GM19438 (cell line): Measurements from ENCODE around the gene MYO7B.

ENCODE experiments used
- ATAC-seq: cut with Tn5 transposase; IDR thresholded peaks from one replicate; pipeline ENCODE4 v1.9.1; 2021; ENCODE audit warnings: low read depth; ENCODE audit not compliant: unreplicated experiment

The MYO7B gene

DNA sequence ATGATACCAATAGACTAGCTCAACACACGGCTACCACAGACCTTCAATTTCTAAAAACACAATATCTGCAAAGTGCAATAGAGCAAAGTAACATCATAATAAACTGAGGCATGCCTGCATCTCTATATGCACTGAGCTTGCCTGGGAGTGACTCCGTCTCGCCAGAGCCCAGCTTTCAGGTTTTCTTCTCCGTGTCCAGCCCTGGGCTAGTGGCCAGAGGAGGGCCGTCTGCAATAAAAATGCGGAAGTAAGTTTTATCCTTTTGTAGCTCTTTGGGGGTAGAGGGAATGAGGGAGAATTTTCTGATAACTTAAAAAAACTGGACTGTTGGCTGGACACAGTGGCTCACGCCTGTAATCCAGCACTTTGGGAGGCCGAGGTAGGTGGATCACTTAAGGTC lies 69.5 kb downstream of the MYO7B start:
- ATAC-seq = no peak

DNA sequence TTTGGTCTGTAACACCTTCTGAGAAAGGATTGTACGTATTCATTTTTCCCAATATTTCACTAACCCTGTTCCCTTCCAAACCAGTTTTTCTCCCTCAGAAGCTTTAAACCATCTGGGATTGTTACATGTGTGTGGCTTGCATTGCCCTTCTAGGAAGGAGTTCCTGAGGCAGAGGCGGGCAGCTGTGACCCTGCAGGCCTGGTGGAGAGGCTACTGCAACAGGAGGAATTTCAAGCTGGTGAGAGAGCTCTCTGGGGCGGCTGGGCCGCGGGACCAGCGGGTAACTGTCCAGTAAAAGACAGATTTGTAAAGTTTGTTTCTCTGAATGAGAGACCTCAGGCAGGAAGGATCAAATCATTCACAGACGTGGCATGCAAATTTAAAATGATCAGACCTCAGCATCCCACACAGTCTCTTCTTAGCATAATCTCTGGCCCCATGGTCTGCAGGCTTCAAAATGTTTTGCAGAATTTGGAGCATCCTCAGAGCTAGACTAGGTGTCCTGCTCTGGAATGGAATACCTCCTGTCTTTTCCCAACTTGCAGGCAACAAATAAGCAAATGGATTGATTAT lies 70.3 kb downstream of the MYO7B start:
- no peak for ATAC-seq

DNA sequence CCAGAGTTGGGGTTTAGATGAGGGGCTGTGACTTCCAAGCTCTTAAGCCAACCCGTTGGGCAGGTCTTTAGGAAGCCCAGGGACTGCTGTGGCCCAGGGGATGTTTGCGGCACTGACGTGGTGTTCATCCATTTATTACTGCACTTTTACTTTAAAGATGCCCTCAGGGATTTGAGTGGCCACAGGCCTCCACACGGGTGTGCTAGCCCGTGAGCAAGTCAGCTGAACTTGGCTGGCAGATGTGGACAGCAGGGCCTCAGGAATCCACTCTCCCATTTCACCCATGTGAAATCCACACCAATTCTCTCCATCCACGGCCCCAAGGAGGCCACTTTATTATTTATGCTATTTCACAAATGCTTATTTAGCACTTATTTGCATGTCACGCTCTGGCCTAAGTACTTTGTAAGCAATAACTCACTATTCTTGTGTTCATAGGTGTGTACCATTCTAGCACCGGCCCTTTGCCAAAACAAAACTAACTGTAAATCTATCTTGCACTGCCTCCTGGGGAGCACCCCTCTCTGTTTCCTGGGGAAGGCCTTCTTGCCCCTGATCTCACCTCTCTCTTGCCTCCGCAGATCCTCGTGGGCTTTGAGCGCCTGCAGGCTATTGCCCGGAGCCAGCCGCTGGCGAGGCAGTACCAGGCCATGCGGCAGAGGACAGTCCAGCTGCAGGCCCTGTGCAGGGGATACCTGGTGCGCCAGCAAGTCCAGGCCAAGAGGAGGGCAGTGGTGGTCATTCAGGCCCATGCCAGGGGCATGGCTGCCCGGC lies 71.3 kb downstream of the MYO7B start:
- no peak for ATAC-seq

DNA sequence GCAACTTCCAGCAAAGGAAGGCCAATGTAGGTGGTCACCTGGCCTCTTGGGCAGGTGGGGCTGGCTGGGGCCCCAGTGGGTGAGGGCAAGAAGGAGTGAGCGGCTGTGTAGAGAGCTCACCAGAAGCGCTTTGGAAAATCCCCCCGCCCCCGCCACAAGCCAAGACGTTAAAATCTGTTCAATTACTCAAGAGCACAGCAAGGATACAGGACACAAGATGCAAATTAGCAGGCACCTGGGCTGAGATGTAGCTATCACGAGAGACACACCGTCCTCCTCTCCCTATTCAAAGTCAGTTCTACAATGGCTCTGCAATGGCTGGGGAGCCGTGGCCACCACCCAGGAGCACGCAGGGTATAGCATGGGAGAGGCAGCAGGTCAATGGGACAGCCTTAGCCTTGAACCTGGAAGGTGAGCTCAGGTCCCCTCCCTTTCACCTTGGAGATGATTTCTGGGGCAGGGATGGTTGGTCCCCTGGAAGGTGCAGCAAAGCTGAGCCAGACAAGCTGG lies 72.0 kb downstream of the MYO7B start:
- ATAC-seq = no peak

DNA sequence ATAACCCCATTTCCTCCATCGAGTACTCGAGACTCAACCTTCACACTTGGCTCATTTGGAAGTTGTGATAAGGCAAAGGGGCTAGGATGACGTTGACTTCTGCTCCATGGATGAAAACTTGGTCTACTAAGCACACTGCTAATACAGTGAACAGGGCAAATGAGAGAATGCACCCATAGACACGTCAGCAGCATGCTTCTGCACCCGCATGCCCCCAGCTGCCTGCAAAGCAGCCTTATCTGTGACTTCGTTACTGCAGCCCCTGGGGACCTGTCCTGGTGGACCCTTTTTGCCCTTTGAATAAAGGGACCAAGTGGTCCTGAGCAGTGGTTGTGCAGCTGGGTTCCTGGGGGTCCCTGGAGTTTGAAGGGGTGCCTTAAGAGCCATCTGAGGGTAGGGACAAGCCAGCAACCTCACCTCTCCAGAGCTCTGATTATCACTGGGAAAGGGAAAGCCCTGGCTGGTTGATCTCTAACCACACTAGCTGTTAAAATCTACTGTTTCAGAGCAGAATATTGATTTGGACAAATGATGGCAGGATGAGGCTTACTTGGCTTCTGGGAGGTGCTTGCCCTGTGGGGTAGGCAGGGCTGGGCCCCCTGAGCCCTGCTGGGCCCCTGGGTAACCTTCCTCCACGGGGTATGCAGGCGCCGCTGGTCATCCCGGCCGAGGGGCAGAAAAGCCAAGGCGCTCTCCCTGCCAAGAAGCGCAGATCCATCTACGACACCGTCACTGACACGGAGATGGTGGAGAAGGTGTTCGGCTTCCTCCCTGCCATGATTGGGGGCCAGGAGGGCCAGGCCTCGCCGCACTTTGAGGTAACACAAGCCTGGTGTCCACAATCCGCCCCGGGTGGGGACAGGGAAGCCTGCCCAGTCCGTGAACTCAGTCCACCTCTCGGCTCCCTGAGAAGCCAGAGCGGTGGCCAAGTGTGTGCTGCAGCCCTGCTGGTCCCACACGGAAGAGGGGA lies 72.9 kb downstream of the MYO7B start:
- ATAC-seq = no peak

DNA sequence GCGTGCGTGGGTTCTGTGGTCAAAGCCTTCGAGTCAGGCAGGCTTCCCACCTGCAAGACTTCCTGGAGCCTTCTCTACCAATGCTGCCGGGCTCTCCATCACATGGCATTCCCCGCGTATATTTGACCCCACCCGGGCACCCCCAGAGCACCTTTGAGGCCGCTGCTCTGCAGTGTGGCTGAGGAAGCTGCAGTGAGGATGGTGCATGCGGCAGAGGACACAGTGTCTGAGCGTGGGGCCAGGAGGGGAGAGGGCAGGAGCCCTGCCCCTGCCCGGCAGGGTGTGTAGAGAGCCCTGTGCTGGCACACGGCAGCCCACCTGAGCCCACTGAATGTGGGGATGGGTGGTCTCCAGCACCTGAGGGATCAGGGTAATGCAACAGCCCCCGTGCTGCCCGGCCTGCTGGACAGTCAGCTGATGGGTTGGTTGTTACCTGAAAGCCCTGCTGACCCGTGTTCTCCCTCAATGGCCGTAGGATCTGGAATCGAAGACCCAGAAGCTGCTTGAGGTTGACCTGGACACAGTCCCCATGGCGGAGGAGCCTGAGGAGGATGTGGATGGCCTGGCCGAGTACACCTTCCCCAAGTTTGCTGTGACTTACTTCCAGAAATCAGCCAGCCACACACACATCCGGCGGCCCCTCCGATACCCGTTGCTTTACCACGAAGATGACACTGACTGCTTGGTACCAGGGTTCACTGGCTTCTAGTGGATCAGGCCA lies 73.7 kb downstream of the MYO7B start:
- no peak for ATAC-seq

DNA sequence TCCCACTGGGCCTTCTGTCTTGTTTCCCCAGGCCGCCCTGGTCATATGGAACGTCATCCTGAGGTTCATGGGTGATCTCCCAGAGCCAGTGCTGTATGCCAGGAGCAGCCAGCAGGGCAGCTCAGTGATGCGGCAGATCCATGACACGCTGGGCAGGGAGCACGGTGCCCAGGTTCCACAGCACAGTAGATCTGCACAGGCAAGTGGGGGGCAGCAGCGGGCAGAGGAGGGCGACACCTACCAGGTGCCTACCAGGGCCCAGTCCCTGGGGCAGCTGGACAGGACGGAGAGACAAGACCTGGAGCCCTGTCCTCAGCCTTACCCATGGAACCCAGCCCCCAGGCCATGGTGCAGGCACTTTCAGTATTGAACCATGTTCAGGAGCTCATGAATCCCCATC lies 74.3 kb downstream of the MYO7B start:
- no peak for ATAC-seq

DNA sequence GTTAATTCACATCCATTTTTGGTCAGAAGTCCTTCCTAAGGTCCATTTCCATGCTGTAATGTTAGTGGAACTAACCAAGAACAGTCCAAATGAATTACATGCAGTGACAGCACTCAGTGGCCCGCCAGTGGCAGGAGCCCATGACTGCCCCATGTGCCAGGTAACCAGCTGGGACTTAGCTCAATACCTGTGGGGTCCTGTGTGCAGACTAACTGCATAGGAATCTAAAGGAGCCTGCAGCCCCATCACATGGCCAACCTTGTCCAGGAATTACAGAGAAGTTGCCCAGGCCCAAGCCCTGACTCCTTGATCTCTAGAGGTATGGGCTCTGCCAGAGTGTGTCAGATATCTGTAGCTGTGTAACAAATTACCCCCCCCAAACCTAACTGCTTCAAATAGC lies 75.1 kb downstream of the MYO7B start:
- ATAC-seq = no peak

DNA sequence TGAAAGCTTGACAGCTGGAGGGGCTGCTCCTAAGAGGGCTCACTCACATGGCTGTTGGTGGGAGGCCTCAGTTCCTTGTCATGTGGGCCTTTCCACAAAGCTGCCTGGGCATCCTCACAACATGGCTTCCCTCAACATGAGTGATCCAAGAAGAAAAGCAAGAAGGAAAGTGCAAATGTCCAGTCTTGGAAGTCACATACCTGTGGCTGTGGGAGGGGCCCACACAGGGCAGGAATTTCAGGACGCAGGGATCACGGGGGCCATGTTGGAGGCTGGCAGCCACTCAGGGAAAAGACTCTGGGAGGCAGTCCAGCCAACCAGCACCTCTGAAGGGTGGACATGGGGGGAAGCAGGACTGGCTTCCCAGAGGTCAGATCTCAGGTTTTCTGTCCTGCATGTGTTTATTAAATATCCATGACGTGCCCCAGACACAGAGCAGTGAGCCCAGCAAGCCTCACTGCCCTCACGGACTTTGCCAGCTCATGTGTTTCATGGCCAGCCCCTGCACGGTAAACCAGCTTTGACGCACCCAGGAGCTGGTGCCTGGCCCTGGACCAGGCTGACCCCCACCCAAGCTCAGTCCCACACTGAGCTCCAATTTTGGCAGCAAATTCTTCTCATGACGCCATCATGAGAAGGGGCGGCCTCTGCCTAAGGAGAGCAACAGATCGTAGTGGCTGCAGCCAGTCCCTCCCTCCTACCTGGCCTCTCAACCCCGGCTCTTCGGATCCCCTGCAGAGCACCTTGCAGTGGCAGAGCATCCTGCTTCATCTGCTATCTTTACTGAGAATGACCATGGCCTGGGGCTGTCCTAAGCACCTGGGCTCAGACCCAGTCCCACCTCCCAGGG lies 75.8 kb downstream of the MYO7B start:
- no peak for ATAC-seq

DNA sequence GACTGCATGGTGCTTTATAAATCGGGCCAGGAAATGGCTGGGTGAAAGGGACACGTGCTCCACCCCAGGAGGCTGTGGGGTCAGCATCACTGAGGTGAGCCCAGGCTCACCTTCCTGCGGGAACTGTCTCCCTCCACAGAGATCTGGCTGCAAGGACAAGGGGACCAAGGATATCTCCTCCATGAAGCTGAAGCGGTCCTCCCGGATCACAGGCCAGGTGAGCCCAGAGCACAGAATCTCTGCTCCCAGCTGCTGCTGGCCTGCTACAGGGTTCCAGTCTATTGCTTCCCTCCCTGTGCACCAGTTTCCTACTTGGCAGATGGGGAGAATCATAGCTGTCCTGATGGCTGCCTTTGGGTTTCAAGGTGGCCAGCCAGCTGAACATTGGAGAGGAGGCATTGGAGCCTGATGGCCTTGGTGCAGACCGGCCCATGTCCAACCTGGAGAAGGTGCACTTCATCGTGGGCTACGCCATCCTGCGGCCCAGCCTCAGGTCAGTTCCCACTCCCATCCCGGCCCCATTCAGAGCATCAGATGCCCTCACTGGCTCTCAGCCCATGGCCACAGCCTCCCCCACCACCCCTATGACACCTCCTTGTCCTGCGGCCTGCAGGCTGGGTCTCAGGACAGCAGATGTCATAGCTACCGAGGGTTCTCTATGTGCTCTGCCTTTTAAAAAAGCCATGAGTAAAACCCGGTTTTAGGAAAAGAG lies 76.8 kb downstream of the MYO7B start:
- ATAC-seq = no peak

DNA sequence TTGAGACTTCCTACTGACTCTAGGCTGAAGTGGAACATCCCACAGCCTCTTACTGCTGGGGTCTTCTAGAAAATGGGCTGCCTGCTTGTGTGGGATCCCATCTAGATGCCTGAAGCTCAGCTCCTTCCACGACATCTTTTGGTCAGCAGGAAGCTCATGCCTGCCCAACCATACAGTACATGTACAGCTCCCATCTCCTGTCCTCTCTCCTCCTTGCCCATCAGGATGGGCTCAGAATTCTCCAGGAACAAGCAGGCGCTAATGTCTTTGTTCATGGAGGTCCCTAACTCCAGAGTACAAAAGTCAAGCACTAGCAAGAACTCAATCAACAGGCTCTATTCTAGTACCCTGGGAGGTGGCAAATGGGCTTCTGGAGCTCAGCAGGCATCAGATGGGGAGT lies 78.8 kb downstream of the MYO7B start:
- ATAC-seq = no peak

DNA sequence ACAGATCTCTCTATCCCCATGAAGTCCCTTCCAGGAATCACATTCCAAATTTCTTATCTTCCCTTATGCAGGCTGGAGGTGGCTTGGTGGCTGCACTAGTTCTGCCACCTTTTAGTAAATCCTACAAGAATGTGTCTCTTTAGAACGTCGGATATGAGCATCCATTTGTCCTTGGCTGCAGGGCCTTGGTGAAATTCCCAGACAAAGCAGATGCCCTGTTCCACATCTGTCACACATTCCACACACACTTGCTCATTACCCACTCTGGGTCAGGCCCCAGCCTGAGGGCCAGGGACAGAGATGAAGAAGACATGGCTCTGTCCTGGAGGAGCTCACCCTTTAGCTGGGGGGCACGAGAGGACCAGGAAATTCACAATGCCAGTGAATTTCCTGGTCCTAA lies 79.2 kb downstream of the MYO7B start:
- no peak for ATAC-seq

DNA sequence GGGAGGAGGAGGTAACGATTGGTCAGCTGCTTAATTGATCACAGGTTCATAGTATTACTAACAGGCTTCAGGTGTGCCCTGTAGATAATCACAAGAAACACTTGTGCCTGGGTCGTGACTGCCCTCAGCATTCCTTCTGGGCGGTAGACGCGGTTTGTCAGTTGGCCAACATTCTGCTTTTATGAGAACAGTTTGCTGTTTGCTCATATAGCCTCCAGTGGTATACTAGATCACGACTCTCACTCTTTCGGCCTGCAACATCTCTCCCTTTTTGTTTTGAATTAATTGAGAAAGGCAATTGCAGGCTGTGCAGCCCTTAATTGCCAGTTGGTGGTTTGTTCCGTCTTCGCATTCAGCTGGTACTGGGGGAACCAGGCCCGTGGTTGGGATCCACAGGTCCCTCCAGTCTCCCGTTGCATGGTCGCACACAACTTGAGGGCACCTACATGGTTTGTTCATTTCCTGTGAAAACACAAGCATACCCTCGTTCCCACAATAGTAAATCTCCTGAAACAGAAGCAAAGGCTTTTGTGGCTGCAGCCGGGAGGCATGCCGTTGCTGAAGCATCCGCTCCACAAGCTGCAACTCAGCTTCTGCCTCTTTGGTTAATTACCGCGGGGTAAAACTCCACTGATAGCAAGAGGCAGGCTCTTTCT lies 80.2 kb downstream of the MYO7B start:
- no peak for ATAC-seq

DNA sequence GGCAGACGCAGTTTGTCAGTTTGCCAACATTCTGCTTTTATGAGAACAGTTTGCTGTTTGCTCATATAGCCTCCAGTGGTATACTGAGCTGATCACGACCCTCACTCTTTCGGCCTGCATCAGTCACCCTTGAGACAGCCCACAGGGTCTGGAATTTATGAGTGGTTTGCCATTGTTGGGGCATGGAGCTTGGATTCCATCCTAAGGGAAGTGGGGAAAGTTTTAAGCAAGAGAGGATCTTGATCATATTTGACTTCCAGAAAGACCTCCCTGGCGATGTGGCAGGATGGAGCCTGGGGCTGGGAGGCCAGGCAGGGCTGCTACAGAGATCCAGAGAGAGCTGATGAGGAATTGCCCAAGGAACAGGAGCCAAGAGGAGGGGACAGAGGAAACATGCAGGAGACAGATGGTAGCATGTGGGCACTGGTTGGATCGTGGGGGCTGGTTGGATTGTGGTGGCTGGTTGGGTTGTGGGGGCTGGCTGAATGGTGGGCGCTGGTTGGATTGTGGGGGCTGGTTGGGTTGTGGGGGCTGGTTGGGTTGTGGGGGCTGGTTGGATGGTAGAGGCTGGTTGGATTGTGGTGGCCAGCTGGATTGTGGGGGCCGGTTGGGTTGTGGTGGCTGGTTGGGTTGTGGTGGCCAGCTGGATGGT lies 83.2 kb downstream of the MYO7B start:
- ATAC-seq = no peak

DNA sequence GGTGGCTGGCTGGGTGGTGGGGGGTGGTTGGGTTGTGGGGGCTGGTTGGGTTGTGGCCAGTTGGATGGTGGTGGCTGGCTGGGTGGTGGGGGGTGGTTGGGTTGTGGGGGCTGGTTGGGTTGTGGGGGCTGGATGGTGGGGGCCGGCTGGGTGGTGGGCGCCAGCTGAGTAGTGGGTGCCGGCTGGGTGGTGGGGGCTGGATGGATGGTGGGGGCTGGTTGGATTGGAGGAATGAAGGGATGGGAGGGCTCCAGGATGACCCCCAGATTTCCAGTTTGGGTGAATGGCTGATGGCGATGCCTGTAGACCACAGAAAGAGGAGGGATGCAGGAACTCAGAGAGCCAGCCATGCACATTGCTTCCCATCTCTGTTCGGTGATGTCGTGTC lies 83.7 kb downstream of the MYO7B start:
- no peak for ATAC-seq

DNA sequence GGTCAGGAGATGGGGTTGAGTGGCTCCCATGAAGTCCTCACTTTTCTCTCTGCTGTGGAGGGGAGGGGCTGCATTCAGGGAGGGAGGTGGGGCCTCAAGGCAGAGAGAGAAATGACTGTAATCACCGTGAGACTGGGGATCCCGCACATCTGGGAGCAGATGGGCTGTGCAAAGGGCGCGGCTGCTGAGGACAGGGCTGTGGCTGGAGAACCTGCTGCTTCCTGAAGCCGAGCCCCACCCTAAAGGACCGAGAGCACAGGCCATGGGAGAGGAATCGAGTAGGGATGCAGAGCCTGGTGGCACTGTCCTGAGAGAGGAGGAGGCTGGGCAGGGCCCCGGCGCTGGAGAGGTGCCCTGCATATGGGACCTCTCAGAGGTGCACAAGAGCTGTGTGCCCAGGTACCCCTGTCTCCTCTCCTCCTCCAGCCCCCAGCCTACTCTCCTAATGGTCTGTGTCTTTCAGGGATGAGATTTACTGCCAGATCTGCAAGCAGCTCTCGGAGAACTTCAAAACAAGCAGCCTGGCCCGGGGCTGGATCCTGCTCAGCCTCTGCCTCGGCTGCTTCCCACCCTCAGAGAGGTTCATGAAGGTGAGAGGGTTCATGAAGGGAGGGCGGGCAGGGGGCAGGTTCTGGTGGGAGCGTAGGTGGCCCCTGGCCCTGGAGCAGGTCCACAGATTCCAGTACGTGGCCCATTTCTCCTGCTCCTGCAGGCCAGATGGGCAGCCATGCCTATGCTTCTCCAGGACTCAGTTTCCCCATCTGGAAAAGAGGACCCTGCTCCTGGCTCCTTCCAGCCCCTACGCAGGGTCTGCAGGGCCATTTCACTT lies 84.6 kb downstream of the MYO7B start:
- no peak for ATAC-seq

DNA sequence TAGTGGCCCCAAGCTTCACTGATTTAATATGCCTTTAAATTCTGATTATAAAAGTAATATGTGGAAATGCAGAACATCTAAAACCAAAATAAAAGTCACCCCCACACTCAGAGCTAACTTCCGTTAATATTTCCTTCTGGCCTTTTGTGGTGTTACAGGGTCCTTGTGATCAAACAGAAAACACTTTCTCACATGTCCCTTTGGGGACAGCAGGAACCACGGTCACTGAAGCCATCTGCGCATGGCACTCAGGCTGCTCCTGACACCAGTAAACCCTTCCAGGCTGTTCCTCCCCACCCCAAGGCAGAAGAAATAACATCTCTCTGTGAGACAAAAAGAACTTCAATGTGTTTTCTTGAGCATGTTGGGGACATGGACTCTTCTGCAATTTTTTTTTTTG lies 85.4 kb downstream of the MYO7B start:
- ATAC-seq = no peak
